HG02588 (cell line): Measurements from ENCODE around the gene VPS29.
A peak's percentile ranks its signal among the peaks of the same experiment; 100 is the strongest.

Experiments
- ATAC-seq: cut with Tn5 transposase; IDR thresholded peaks from one replicate; pipeline ENCODE4 v1.9.1; 2021; ENCODE audit warnings: mild to moderate bottlenecking, moderate library complexity; ENCODE audit not compliant: unreplicated experiment

The VPS29 gene

GRCh38 chr12:110451263-110451662 is 50.6 kb downstream of the VPS29 start:
- no peak for ATAC-seq

- peak; percentile 94 for ATAC-seq
These were observed 52.0 kb downstream of the VPS29 start, which contains the start of gene ARPC3 for GRCh38 chr12:110449799-110450497. ARPC3 (minus strand) TSS chr12:110450337; CDS start chr12:110450260, 77 bp downstream.

GRCh38 chr12:110444455-110444854 is 57.5 kb downstream of the VPS29 start:
- no peak for ATAC-seq
